ENCODE data around the gene COA8.

The COA8 gene

GRCh38 chr14:103630364-103631108 is 67.8 kb downstream of the COA8 start:
- peak overlapping the region; percentile 98 for H3K27ac ChIP-seq (ENCODE audit: low read depth, low read length)
- H3K4me1 ChIP-seq (ENCODE audit: control insufficient read depth in 5 of 5, insufficient read depth in 5 of 5, low read length in 5 of 5): peaks cover 5 to 52% (median 39%) of the 10 kb centered on the region in 5 donors
- peak overlapping the region; percentile 59 to 94 (median 89) for H3K9ac ChIP-seq (ENCODE audit: low read length in 5 of 5)
- H3K27me3 ChIP-seq (ENCODE audit: control insufficient read depth in 5 of 5, insufficient read depth in 4 of 5, low read length in 5 of 5): no peaks in the 10 kb centered on the region
- H3K36me3 ChIP-seq (ENCODE audit: control insufficient read depth in 5 of 5, insufficient read depth in 5 of 5, low read length in 5 of 5): peaks cover 0 to 6% (median 4%) of the 10 kb centered on the region in 5 donors
- no peaks in the 10 kb centered on the region for H3K9me3 ChIP-seq (ENCODE audit: control insufficient read depth in 5 of 5, low read length in 5 of 5)
- peak overlapping the region; percentile 75 to 92 (median 87) for H3K4me3 ChIP-seq (ENCODE audit: low read depth in 1 of 5, low read length in 5 of 5)

DNA sequence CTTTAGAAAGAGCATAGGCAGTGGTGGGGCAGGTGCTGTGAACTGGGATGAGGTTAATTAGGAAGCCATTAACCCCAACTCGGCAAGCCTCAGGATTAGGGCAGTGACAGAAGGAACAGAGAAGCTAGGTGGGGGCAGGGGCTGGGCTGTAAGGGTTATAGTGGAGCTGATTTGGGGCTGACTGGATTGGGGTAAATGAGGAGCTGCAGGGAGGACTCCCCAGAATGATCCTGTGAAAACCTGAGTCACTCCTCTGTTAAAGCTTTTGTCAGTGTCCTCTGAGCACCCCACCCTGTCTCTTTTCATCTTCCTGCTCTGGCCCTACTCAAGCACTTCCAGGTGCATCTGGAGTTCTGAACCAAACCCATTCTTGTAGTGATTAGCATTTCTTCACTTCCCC is 70.6 kb downstream of the COA8 start:
- H3K27ac ChIP-seq (ENCODE audit: low read depth, low read length): no peak overlapping the region

DNA sequence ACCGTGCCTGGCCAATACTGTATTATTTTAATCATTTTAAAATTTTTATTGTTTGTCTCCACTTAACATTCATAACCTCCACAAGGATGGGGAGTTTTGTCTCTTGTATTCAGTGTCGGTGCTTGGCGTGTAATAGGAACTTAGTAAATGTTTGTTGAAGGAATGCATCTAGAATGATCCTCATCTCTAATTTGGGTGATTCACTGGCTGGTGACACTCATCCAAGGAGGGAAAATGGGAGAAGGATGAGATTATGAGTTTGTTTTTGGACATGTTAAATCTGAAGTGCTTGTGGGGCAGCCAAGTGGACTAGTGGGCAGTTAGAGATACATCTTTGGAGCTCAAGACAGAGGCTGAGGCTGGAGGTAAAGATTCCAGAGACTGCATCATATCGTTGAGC is 71.4 kb downstream of the COA8 start:
- Histone ChIP-seq H3K9ac (ENCODE audit: low read length in 5 of 5) (peak overlapping the region in 1 of 5 donors; percentile 30), H3K27me3 (ENCODE audit: control insufficient read depth in 5 of 5, insufficient read depth in 4 of 5, low read length in 5 of 5) (no peaks in the 10 kb centered on the region), H3K9me3 (ENCODE audit: control insufficient read depth in 5 of 5, low read length in 5 of 5) (no peaks in the 10 kb centered on the region), H3K27ac (ENCODE audit: low read depth, low read length) (peak overlapping the region; percentile 34), H3K36me3 (ENCODE audit: control insufficient read depth in 5 of 5, insufficient read depth in 5 of 5, low read length in 5 of 5) (peaks cover 0 to 8% (median 4%) of the 10 kb centered on the region in 5 donors), H3K4me1 (ENCODE audit: control insufficient read depth in 5 of 5, insufficient read depth in 5 of 5, low read length in 5 of 5) (peaks cover 7 to 57% (median 42%) of the 10 kb centered on the region in 5 donors), H3K4me3 (ENCODE audit: low read depth in 1 of 5, low read length in 5 of 5) (no peak overlapping the region)

More for the DNA sequence above, 70.6 kb downstream of the COA8 start:
- Histone ChIP-seq H3K4me1 (ENCODE audit: control insufficient read depth in 5 of 5, insufficient read depth in 5 of 5, low read length in 5 of 5) (peaks cover 5 to 55% (median 39%) of the 10 kb centered on the region in 5 donors), H3K4me3 (ENCODE audit: low read depth in 1 of 5, low read length in 5 of 5) (no peak overlapping the region), H3K9me3 (ENCODE audit: control insufficient read depth in 5 of 5, low read length in 5 of 5) (no peaks in the 10 kb centered on the region), H3K36me3 (ENCODE audit: control insufficient read depth in 5 of 5, insufficient read depth in 5 of 5, low read length in 5 of 5) (peaks cover 0 to 6% (median 4%) of the 10 kb centered on the region in 5 donors), H3K27me3 (ENCODE audit: control insufficient read depth in 5 of 5, insufficient read depth in 4 of 5, low read length in 5 of 5) (no peaks in the 10 kb centered on the region), H3K9ac (ENCODE audit: low read length in 5 of 5) (no peak overlapping the region)

DNA sequence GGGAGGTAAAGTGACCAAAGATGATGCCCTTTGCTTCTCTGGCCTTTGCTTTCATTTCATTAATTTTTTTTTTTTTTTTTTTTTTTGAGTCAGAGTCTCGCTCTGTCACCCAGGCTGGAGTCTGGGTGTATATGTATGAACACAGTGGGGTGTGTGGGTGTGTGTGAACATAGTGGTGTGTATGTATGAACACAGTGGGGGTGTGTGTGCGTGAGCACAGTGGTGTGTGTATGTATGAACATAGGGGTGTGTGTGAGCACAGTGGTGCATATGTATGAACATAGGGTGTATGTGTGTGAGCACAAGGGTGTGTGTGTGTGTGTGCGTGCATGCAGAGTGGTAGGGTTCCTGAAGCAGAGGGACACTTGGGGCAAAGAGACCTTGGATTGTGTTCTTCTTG is 75.8 kb downstream of the COA8 start:
- Histone ChIP-seq H3K9me3 (ENCODE audit: control insufficient read depth in 5 of 5, low read length in 5 of 5) (no peaks in the 10 kb centered on the region), H3K4me1 (ENCODE audit: control insufficient read depth in 5 of 5, insufficient read depth in 5 of 5, low read length in 5 of 5) (peaks cover 2 to 35% (median 32%) of the 10 kb centered on the region in 5 donors), H3K27me3 (ENCODE audit: control insufficient read depth in 5 of 5, insufficient read depth in 4 of 5, low read length in 5 of 5) (no peaks in the 10 kb centered on the region), H3K36me3 (ENCODE audit: control insufficient read depth in 5 of 5, insufficient read depth in 5 of 5, low read length in 5 of 5) (peaks cover 0 to 2% (median 0%) of the 10 kb centered on the region in 5 donors), H3K9ac (ENCODE audit: low read length in 5 of 5) (no peak overlapping the region), H3K4me3 (ENCODE audit: low read depth in 1 of 5, low read length in 5 of 5) (no peak overlapping the region), H3K27ac (ENCODE audit: low read depth, low read length) (no peak overlapping the region)

All from subcutaneous abdominal adipose tissue (tissue), 5 donors.